Mucosa of rectum (tissue), 2 donors: ENCODE data around the gene RGSL1.

Experiments used
- H3K27ac ChIP-seq, 2 donors: one replicate each; pipeline ENCODE4 v1.7.0; 2013; ENCODE audit warnings: inconsistent platforms in 2 of 2, low read depth in 2 of 2, low read length in 2 of 2
- H3K27me3 ChIP-seq, 2 donors: one replicate each; pipeline ENCODE4 v1.7.0; 2013; ENCODE audit warnings: low read length in 2 of 2; ENCODE audit not compliant: control insufficient read depth in 2 of 2, insufficient read depth in 2 of 2
- H3K36me3 ChIP-seq, 2 donors: one replicate each; pipeline ENCODE4 v1.7.0; 2013; ENCODE audit warnings: low read length in 2 of 2; ENCODE audit not compliant: control insufficient read depth in 2 of 2, insufficient read depth in 2 of 2
- H3K4me1 ChIP-seq, 2 donors: one replicate each; pipeline ENCODE4 v1.7.0; 2013; ENCODE audit warnings: low read length in 2 of 2, mild to moderate bottlenecking in 1 of 2; ENCODE audit not compliant: control insufficient read depth in 2 of 2, insufficient read depth in 2 of 2
- H3K4me3 ChIP-seq, 2 donors: one replicate each; pipeline ENCODE4 v1.7.0; 2013; ENCODE audit warnings: low read length in 2 of 2
- H3K9ac ChIP-seq, 2 donors: one replicate each; pipeline ENCODE4 v1.7.0; 2013; ENCODE audit warnings: low read length in 2 of 2, low read depth in 1 of 2, mild to moderate bottlenecking in 1 of 2
- H3K9me3 ChIP-seq, 2 donors: one replicate each; pipeline ENCODE4 v1.7.0; 2013; ENCODE audit warnings: low read length in 2 of 2; ENCODE audit not compliant: control insufficient read depth in 2 of 2
- donor health status: healthy.
- donor health status: Normal muscosa, but diverticular disease.

The RGSL1 gene

DNA sequence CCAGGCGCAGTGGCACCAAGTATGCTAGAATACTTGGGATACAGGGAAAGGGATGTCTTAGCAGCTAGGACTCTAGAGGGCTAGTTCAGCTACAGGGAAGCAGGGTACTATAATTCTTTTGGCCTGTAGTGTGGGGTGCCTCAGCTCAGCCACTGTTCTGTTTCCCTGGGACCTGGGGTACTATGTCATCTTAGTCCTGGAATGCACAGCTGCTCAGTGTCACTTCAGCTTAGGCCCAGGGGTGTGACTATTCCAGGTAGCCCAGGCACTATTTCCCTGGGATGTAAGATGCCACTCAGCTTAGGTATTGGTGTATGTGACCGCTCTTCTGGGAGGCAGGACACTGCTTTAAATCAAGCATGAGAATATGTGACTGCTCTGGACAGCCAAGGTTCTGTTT, 34.1 kb downstream of the RGSL1 start:
- no peaks in the 10 kb centered on the region for H3K36me3 ChIP-seq
- H3K4me1 ChIP-seq, result no peaks in the 10 kb centered on the region
- H3K27me3 ChIP-seq, result no peaks in the 10 kb centered on the region
- H3K9ac ChIP-seq, result no peak overlapping the region
- H3K9me3 ChIP-seq, result no peaks in the 10 kb centered on the region
- H3K4me3 ChIP-seq, result no peak overlapping the region
- H3K27ac ChIP-seq, result no peak overlapping the region

DNA sequence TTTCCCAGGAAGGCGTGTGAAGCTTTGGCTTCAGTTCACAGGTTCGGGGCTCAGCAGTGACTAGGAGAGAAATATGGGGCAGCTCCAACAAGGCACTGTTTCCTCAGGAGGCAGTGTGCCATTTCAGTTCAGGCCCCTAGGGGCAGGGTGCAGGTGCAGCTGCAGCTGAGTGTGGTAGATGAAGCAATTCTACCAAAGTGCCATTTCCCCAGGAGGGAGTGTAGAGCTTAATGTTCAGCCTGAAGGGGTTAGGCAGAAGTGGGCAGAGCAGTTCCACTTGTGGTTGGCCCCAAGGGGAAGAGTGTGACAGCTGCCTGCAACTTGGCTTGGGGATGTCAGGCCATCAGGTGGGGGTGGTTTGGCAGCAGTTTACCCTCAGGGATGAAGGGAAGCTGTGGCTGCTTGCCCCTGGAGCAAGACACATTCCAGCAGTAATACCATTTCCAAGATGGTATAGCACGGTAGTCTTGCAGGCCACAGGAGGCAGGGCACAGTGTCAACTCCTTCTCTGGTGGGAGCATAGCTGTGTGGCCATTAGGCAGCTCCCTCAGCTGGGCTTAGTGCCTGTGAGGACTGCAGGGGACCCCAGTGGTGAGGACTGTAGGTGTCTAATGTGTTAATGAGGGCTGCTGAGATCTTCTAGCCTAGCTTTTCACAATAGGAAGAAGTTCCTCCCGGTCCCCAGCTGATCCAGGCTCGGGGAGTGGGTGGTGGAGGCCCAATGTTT, 34.7 kb downstream of the RGSL1 start:
- H3K4me1 ChIP-seq, result no peaks in the 10 kb centered on the region
- H3K27me3 ChIP-seq, result no peaks in the 10 kb centered on the region
- no peaks in the 10 kb centered on the region for H3K36me3 ChIP-seq
- no peaks in the 10 kb centered on the region for H3K9me3 ChIP-seq
- no peak overlapping the region for H3K9ac ChIP-seq
- no peak overlapping the region for H3K27ac ChIP-seq
- H3K4me3 ChIP-seq, result no peak overlapping the region

DNA sequence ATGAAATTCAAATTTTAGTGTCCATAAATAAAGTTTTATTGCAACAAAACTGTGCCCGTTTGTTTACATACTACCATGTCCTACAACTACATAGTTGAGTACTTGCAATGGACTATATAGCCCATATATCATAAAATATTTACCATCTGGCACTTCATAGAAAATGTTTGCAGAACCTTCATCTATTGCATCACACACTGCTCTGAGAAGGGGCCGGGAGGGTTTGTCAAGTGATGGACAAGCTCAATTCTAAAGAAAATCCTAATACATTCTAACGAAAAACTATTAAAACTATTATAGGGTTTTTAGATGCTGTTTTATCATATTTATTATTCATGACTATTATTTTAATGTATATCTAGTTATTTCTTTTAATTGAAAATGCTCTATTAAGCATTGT, 35.9 kb downstream of the RGSL1 start:
- Histone ChIP-seq H3K9me3 (no peaks in the 10 kb centered on the region), H3K4me1 (no peaks in the 10 kb centered on the region), H3K27me3 (no peaks in the 10 kb centered on the region), H3K36me3 (no peaks in the 10 kb centered on the region), H3K27ac (no peak overlapping the region), H3K9ac (no peak overlapping the region), H3K4me3 (no peak overlapping the region)

DNA sequence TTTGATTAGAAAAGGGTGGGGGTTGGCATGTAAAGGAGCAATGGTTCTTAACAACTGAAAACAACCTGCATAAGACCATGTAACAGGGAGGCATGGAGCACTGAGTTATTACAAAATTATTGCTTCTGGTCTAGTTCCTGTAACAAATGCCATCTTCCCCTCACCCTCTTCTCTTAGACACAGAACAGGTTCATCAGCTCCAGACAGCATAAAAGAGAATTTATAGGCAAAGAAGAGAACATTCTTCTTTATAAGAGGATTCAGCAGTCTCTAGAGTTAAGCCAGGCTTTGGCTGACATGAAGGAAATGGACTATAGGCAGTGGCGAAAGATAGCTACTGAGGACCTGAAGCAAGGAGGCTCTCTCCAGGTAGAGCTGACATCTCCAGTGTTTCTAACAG, 38.9 kb downstream of the RGSL1 start:
- Histone ChIP-seq H3K9me3 (no peaks in the 10 kb centered on the region), H3K36me3 (no peaks in the 10 kb centered on the region), H3K9ac (no peak overlapping the region), H3K4me3 (no peak overlapping the region), H3K4me1 (no peaks in the 10 kb centered on the region), H3K27me3 (no peaks in the 10 kb centered on the region), H3K27ac (no peak overlapping the region)

DNA sequence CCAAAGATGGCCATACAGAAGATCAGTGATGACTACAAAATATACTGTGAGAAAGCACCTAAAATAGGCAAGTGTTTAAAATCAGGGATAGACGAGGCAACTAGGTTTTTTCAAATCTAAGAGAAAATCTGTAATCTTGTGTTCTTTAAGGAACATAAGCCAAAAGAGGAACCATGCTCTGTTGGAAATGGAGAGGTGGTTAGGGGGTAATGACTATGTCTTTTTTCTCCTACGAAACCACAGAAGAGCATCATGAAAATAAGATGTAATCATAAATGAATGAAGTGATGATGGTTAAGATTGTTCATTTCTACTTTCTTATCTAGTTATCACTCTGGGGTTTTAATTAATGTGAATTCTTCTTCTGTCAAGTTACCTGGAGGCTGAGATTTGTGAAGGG, 43.1 kb downstream of the RGSL1 start:
- H3K4me1 ChIP-seq, result no peaks in the 10 kb centered on the region

DNA sequence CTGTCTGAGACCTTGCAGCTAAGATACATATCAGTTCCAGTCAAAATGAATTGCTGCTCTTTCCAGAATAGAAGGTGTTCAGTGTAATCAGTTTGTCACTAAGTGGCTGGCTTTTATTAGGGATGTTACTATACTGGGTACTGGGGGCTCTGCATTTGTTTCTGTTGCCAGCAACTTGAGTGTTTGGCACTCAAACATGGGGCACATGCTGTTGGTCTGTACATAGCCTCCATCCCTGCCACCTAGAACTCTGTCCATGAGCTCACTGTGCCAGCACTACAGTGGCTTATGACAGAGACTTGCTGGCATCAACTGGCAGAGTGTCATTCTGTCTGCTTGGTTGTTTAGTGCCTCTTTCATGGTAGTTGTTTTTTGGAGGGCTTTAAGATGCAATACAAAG, 45.1 kb downstream of the RGSL1 start:
- Histone ChIP-seq H3K9ac (no peak overlapping the region), H3K27me3 (no peaks in the 10 kb centered on the region), H3K36me3 (no peaks in the 10 kb centered on the region), H3K4me3 (no peak overlapping the region), H3K4me1 (no peaks in the 10 kb centered on the region), H3K9me3 (peaks cover 0 to 2% of the 10 kb centered on the region in 2 donors), H3K27ac (no peak overlapping the region)

More for the DNA sequence above, 43.1 kb downstream of the RGSL1 start:
- H3K27me3 ChIP-seq, result no peaks in the 10 kb centered on the region
- H3K4me3 ChIP-seq, result no peak overlapping the region
- no peak overlapping the region for H3K27ac ChIP-seq
- H3K9me3 ChIP-seq, result peaks cover 0 to 2% of the 10 kb centered on the region in 2 donors
- H3K9ac ChIP-seq, result no peak overlapping the region
- no peaks in the 10 kb centered on the region for H3K36me3 ChIP-seq

DNA sequence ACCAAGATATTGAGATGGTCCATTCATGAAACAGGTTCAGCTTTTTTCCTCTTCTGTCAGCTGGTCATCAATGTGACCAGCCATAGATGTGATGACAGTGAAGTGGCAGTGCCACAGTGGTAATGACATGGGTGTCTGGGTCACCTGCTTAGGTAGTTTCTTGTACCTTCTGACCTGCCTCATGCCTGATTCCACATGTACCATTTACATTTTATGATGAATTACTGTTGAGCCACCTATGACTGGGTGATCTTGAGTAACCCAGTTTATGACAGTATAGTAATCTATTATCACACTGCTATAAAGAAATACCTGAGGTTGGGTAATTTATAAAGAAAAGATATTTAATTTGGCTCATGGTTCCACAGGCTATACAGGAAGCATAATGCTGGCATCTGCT, 45.7 kb downstream of the RGSL1 start:
- Histone ChIP-seq H3K9ac (no peak overlapping the region), H3K36me3 (no peaks in the 10 kb centered on the region), H3K4me1 (no peaks in the 10 kb centered on the region), H3K9me3 (peaks cover 0 to 2% of the 10 kb centered on the region in 2 donors), H3K4me3 (no peak overlapping the region), H3K27me3 (no peaks in the 10 kb centered on the region), H3K27ac (no peak overlapping the region)

DNA sequence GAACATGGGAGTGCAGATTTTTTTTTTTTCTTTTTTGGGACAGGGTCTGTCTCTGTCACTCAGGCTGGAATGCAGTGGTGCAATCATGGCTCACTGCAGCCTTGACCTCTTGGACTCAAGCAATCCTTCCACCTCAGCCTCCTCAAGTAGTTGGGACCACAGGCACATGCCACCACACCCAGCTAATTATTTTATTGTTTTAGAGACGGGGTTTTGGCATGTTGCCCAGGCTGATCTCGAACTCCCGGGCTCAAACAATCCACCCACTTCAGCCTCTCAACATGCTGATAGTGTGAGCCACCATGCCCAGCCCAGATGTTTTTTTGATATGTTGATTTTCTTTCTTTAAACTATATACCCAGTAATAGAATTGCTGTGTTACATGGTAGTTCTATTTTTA, 57.7 kb downstream of the RGSL1 start:
- no peak overlapping the region for H3K4me3 ChIP-seq
- H3K9ac ChIP-seq, result no peak overlapping the region
- no peak overlapping the region for H3K27ac ChIP-seq
- no peaks in the 10 kb centered on the region for H3K9me3 ChIP-seq
- no peaks in the 10 kb centered on the region for H3K27me3 ChIP-seq
- H3K36me3 ChIP-seq, result no peaks in the 10 kb centered on the region
- peaks cover 0 to 2% of the 10 kb centered on the region in 2 donors for H3K4me1 ChIP-seq

DNA sequence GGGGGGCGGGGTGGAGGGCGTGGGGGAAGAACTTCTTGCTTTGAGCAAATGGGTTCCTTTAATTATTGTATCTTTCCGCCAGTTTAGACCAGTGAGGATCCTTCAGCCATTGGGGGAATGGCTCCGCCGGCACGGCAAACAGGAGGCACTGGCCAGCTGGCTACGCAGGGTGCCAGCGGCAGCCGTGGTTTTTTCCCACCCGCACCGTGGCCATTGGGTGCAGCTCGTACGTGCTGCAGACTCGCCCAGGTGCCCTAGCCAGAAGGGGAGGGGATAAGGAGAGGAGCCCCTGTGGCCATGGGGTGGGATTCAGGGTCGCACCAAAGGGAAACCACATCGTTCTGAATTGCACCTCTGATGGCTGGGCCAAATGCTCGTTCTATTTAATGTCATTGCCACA, 65.6 kb downstream of the RGSL1 start:
- Histone ChIP-seq H3K4me1 (no peaks in the 10 kb centered on the region), H3K27me3 (no peaks in the 10 kb centered on the region)

DNA sequence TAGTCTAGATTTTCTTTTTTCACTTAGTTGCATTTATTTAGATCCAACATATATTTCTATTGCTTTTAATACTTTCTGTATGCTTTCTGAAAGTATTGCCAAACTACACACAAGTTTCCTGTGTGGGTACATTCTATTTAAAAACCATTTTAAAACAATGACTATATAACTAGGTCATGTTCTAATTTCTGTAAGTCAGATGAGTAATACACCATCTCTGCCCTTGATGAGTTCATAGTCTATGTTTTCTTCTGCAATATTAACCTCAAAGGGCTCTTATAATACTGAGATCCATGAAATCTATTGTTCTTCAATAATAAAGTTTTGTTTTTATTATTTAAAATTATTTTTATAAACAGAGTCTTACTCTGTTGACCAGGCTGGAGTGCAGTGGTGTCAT, 70.8 kb downstream of the RGSL1 start:
- H3K27ac ChIP-seq, result no peak overlapping the region
- H3K4me1 ChIP-seq, result no peaks in the 10 kb centered on the region
- no peak overlapping the region for H3K4me3 ChIP-seq
- peaks cover 0 to 2% of the 10 kb centered on the region in 2 donors for H3K9me3 ChIP-seq
- H3K27me3 ChIP-seq, result no peaks in the 10 kb centered on the region
- no peaks in the 10 kb centered on the region for H3K36me3 ChIP-seq
- no peak overlapping the region for H3K9ac ChIP-seq

More for the DNA sequence above, 65.6 kb downstream of the RGSL1 start:
- Histone ChIP-seq H3K4me3 (no peak overlapping the region), H3K27ac (no peak overlapping the region), H3K9me3 (no peaks in the 10 kb centered on the region), H3K36me3 (no peaks in the 10 kb centered on the region), H3K9ac (no peak overlapping the region)
